GM21390 (cell line): ENCODE results near the gene PIK3AP1.
"Not testable (repeated sequence)": the region's sequence is repeated elsewhere in the genome, so short reads cannot be mapped to it uniquely, and the experiment has no call there.

Experiments used
- ATAC-seq: cut with Tn5 transposase; IDR thresholded peaks from one replicate; pipeline ENCODE4 v1.9.1; 2021; ENCODE audit not compliant: unreplicated experiment

The PIK3AP1 gene

DNA sequence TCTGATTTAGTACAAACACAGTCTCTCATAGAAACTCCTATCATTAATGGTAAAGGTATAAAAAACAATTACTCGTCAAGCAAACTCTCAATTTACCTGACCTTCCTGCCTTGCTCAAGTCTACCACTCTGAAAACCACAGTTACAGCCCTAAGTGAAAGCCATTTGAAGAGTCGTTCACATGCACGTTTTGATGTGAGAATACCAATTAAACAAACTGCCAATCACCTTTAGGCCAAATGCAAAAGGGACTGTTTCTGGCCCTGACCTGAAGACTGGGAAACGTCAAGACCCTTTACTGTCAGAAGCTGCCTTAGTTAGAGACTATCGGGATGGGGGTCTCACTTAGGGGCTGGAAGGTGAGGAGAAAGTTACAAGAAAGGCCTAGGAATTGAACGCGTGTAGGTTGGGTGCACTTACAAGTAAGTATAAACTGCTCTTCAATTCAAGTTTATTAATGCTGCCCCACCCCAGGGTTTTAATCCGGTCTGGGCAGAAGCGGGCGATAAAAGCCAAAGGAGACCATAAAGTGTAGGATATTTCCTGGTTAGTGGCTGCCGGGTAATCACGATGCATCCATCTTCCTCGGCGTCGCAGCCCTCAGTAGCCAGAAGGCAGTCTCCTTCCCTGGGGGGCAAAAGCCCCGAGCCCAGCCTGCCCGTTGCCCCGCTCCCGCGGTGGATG, 134.4 kb downstream of the PIK3AP1 start:
- ATAC-seq, result peak; percentile 16

DNA sequence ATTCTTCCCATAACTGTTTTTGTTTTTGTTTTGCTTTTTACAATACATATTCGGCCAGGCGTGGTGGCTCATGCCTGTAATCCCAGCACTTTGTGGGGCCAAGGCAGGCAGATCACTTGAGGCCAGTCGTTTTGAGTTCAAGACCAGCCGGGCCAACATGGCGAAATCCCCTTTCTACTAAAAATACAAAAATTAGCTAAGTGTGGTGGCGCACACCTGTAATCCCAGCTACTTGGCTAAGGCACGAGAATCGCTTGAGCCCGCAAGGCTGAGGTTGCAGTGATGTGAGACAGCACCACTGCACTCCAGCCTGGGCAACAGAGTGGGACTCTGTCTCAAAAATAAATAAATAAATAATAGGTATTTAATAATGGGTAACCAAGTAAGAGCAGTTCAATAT, 135.8 kb downstream of the PIK3AP1 start:
- ATAC-seq, result no peak

DNA sequence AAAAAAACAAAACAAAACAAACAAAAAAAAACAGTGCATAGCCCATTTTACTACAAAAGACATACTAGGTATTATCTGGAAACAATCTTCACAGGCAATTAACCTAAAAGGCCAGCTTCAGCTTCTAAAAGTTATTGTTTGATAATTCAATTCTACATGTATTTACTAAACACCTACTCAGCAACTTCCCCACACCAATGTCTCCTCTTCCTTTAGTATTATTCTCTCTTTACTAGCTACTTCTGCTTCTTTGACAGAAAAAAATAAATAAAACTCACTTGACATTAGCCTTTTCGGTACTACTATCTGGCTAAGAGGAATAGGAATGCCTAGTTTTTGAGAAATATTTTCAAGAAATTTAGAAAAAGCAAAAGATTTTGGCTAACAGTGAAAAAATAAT, 136.3 kb downstream of the PIK3AP1 start:
- ATAC-seq, result no peak

DNA sequence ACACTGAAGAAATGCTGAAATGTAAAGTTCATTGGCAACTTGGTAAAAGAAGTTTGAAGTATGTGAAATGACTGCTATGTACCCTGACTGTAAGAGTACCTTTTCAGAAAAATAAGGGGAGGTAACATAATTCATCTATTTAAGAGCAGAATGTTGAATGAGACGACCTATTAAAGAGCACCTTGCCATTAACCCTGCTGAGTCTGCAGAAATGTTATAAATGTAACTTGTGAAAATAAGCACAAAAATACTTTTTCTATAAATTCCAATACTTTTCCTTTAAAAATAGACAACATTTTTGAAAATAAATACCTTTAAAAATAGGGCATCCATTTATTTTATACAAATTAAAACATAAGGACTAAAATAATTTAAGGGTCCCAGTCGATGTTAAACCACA, 141.2 kb downstream of the PIK3AP1 start:
- no peak for ATAC-seq

DNA sequence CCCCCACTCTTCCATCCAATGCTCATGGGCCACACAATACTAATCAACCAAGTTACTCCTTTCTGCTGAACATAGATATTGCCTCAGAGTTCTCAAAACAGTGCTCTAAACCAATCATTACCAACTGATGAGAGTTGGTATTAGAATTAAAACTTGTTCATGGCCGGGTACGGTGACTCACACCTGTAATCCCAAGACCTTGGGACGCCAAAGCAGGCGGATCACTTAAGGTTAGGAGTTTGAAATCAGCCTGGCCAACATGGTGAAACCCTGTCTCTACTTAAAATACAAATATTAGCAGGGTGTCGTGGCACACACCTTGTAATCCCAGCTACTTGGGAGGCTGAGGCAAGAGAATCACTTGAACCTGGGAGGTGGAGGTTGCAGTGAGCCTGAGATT, 141.7 kb downstream of the PIK3AP1 start:
- no peak for ATAC-seq

DNA sequence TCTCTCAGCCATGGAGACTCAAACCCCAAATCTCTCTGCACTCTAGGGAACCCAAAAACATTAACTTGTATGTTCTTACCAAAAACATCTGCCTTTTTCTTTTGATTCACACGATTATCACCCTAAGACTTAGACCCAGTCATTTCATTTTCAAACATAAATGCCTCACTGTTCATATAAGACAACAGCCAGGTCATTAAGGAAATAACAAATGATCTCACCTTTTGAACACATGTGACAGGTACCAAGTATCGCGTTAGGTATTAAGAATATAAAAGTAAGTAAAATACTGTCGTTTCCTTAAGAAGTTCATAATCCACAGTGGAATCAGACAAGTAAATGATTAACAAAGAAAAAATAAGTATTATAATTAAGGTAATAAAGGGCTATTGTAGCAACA, 142.3 kb downstream of the PIK3AP1 start:
- ATAC-seq, result no peak

DNA sequence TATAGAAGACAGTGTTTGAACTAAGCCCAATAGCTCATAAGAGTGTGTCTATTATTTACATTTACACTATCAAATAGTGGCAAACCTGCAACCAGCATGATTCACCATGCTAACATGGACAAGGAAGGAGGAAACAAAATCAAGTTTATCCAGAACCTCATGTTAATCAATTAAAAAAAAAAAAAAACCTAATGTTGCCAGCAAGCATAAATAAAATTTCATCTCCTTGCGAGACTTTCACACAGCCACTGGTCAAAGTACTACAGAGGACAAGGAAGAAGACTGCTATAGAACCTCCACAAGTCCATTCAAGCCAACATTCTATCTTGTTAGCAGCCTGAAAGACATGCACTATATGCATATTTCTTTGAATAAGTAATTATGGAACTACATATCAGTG, 143.2 kb downstream of the PIK3AP1 start:
- no peak for ATAC-seq

DNA sequence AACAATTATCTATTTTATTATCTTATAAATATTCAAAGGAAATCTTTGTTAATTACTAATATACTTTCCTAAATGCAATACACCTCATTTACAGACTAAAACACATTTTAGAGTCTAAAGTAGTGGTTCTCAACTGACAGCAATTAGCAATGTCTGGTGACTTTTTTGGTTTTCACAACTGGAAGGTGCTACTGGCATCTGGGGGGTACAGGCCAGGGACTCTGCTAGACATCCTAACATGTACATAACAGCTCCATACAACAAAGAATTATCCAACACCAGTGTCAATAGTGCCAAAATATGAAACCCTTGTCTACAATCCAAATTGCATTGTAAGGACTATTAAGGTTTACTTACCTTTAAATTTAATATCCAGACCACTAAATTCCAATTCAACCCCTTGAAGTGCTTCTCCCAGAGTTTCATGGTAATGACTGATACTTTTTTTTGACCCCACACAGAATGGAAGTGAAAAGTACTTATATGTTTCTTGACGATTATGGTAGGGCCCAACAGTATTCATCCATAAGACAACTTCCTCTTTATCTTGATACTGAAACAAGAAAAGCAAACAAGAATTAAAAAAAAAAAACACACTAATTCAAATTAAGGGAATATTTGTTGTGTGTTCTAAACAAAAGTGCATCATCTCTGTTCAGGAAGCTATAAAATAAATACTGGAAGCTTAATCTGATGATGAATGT, 143.9 kb downstream of the PIK3AP1 start:
- no peak for ATAC-seq

DNA sequence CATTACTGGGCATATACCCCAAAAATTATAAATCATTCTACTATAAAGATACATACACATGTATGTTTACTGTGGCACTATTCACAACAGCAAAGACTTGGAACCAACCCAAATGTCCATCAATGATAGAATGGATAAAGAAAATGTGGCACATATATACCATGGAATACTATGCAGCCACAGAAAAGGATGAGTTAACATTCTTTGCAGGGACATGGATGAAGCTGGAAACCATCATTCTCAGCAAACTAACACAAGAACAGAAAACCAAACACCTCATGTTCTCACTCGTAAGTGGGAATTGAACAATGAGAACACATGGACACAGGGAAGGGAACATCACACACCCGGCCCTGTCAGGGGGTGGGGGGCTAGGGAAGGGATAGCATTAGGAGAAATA, 145.8 kb downstream of the PIK3AP1 start:
- not testable (repeated sequence) for ATAC-seq

DNA sequence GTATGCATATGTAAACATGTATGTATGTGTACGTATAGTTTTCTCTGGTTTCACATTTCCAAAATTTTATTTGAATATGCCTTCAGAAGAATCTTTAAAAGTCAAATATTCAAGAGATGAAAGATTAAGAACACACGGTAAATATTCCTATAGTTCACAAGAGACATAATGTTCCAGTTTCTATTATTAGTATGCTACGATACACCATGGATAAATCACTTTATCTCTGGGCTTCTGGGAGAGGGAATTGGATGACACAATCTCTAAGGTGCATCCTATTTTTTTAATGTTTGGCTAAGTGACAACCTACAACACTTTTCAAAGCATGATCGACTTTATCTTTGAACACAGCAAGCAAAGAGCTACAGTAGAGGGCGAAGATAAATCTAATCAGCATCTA, 147.3 kb downstream of the PIK3AP1 start:
- no peak for ATAC-seq

DNA sequence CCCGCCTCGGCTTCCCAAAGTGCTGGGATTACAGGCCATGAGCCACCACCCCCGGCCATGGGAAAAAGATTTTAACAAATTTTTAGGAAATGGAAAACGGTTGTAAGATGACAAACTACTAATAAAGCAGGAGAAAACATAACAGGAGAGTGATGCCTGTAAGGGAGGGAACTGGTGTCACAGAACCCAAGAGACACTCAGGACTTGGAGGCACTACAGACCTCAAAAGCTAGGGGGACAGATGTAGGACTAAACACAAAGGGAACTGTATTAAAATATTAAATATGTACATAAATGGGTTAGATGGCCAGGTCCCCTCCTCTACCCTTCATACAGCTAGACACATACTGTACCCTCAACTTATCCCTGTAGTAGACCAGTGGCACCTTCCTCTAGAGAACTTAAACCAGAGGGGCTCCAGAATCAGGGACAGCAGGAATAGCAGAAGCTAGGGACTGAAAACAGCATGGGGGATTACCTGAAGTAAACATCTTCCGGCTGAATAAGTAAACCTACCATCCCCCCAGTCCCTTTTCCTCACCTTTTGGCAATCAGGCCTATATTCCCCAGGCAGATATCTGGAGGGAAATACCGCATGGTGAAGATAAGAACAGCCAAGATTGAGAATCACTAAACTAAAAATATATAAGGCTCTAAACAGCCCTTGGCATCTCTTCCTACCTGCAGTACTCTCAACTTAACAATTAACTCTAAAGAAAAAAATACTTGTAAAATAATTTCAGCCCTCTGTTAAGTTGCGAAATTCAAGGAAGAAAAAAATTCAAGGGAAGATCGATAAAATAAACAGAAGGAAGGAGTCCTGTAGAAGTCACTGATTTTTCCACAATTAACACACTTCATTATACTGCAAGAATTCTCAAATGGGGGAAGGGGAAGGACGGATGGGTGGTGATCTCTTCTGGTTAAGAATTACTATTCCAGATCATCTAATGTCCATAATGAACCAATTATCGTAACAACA, 149.0 kb downstream of the PIK3AP1 start:
- ATAC-seq, result no peak

DNA sequence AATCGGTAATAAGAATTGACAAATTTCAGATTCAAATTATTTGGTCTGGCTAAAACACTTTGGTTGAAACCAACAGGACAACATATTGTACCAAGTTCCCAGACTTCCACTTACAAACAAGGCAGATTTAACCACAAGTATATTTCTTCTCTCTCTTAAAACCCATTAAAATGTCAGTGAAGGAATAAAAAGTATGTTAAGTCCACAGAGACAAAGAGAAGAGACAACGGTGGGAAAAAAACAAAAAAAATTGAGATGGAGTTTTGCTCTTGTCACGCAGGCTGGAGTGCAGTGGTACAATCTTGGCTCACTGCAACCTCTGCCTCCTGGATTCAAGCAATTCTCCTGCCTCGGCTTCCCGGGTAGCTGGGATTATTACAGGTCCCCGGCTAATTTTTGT, 149.8 kb downstream of the PIK3AP1 start:
- ATAC-seq, result no peak

DNA sequence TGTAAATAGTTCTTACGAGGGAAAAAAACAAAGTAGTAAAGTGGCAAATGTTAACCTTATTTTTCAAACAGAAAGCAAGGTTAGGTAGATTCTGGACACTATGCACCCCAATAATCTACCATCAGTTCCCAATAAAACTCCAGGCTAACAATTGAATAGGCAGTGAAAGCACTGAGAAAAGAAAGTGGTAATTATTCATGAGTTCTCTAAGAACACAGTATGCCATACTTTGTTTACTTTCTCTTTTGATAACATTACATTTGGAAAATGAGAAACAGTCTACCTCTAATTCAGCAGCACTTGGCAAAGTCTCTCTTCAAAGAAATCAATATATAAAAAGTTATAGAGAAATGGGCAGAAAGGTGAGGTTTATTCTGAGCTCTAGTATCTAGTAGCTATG, 151.9 kb downstream of the PIK3AP1 start:
- ATAC-seq, result no peak

DNA sequence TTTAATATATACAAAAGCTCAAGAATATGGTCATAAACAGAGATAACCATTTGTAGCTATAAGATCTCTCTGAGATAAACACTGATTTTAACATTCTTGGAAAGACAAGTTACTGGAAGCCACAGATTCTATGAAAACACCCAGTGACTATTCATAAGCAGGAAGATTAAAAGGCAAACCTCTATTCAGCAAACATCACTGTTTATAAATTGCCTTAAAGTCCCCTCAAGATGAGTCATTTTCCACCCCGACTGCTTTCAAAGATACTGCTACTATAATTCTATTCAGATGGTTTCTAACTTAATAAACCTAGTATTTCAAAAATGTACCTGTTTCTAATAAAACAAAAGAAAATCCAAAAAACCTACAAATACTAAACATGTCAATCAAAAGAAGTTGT, 154.5 kb downstream of the PIK3AP1 start:
- no peak for ATAC-seq

DNA sequence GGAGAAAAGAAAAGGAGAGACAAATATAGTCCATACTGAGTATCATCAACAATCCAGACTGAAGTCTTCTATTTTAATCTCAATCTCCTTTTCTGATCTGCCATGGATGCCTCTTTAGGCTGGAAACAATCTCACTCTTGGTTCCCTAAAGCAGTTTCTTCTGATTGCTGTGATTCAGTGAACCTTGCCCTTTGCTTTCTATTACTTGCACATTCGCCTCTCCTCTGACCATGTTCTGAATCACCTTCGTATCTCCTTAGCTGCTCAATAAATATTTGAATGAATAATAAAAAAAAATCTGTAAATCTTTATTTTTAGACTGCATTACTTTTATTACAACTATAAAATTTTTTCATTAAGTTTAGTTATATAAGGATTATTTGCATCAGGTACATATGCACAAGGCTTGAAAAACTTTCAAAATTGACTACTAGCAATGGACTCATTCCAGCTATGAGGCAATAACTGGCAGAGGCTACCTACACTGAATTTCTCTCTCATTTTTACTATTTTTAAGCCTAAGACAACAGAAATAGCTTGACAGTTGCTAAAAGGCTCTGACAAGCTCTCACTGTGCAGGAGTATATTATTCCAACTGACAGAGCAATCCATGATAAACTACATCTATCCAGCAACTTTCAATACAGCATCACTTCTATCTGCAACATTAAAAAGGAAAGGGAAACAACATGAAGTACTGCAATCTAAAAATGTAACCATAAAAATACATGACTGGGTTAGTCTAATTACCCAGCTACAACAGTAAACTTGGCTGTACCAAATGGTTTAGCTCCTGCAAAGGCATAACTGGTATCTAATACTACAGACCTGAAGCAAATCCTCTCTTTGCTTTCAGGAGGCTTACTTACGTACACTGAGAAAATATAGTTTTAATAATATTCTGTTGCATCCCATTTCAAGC, 159.1 kb downstream of the PIK3AP1 start:
- no peak for ATAC-seq

DNA sequence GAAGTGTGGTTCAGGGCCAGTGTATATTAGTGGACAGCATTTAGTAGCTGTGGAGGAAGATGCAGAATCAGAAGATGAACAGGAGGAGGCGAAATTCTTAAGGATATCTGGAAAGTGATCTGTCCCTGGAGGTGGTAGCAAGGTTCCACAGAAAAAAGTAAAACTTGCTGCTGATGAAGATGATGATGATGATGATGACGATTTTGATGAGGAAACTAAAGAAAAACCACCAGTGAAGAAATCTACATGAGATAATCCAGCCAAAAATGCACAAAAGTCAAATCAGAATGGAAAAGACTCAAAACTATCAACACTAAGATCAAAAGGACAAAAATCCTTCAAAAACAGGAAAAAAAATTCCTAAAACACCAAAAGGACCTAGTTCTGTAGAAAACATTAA, 159.8 kb downstream of the PIK3AP1 start:
- no peak for ATAC-seq

DNA sequence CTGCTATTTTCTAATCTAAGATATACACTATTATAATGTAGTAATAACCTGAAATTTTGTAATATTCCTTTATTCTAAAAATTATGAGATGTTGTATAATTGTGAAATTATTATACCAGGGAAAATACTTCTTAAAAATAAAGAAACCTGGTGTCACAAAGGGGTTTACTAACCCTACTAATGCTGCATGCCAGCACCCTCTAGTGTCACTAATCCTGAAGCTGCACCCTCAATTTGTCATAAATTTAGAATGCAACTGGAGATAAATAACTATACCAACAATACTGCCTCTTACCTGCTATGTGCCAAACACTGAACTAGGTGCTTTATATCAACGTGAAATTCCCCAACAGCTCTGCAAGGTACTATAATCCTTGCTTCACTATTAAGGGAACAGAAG, 164.3 kb downstream of the PIK3AP1 start:
- no peak for ATAC-seq

DNA sequence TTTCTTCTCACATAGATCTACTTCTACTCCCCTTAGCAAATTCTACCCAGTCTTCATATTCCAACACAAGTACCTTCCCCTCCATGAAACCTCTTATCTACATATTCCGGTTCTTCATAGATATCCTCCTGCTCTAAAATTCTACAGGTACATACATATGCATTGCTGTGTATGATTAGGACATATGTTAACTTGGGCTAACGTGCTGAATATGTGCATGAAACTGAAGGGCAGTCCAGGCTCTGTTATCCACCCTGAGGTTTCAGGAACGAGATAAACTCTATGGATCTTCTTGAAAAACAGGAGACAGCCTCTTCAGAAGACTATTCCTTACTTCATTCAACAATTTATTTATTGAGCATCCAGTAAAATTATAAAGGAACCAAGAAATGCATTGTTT, 165.0 kb downstream of the PIK3AP1 start:
- no peak for ATAC-seq

DNA sequence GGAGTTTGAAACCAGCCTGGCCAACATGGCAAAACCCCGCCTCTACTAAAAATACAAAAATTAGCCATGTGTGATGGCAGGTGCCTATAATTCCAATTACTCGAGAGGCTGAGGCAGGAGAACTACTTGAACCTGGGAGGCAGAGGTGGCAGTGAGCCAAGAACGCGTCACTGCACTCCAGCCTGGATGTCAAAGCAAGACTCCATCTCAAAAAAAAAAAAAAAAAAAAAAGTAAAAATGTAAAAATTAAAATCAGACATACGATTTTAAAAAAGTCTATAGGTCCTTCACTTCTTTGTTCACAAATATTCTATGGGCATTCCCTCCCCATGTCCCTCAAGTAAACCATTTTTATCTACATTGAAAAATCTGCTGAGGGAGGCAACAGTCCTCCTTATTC, 171.7 kb downstream of the PIK3AP1 start:
- ATAC-seq, result no peak

DNA sequence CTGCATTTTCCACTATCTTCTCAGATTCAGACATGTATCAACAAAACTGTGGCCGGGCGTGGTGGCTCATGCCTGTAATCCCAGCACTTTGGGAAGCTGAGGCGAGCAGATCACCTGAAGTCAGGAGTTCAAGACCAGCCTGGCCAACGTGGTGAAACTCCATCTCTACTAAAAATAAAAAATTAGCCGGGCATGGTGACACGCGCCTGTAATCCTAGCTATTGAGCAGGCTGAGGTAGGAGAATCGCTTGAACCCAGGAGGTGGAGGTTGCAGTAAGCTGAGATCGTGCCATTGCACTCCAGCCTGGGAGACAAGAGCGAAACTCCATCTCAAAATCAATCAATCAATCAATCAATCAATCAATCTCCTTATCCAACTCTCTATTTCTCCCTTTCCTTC, 174.8 kb downstream of the PIK3AP1 start:
- ATAC-seq, result not testable (repeated sequence)
